Transverse colon (tissue), 4 donors: ENCODE data around the gene STK39. TPM values are rescaled to one million over a fixed set of nuclear protein-coding genes. Genes with fewer than 3 reads are reported as not detected.

Experiments used
- DNase-seq: peaks from one replicate; pipeline ENCODE4 v3.0.0-alpha.2; 2019
- H3K27ac ChIP-seq, 4 donors: fragments of 200-600 bp; sonication (generic); 2 replicates each; pipeline ENCODE4 v1.5.1; 2016 to 2018; ENCODE audit warnings: inconsistent platforms in 4 of 4
- H3K27me3 ChIP-seq: fragments of 200-600 bp; sonication (generic); 2 replicates; pipeline ENCODE4 v1.5.1; 2017; ENCODE audit warnings: inconsistent platforms
- H3K36me3 ChIP-seq, 4 donors: fragments of 200-600 bp; sonication (generic); 2 replicates each; pipeline ENCODE4 v1.5.1; 2017 to 2019; ENCODE audit warnings: inconsistent platforms in 4 of 4
- H3K4me1 ChIP-seq, 4 donors: fragments of 200-600 bp; sonication (generic); 2 replicates each; pipeline ENCODE4 v1.5.1; 2017 to 2020; ENCODE audit warnings: inconsistent platforms in 4 of 4
- H3K4me3 ChIP-seq, 4 donors: fragments of 200-600 bp; sonication (generic); 1 replicate in 1 of 4; 2 replicates in 3 of 4; pipeline versions ENCODE4 v1.5.1 to v1.6.1; 2017 to 2019; ENCODE audit warnings: inconsistent platforms in 4 of 4
- H3K9me3 ChIP-seq, 2 donors: fragments of 200-600 bp; sonication (generic); 2 replicates each; pipeline ENCODE4 v1.5.1; 2017 to 2019; ENCODE audit warnings: inconsistent platforms in 2 of 2
- EP300 ChIP-seq: sonication (generic); formaldehyde crosslinking; IDR thresholded peaks from one replicate; pipeline ENCODE4 v1.6.1; 2017; ENCODE audit warnings: antibody characterized with exemption, low read depth
- POLR2A ChIP-seq: fragments of 450-650 bp; IDR thresholded peaks from one replicate; pipeline ENCODE4 v1.6.1; 2016; ENCODE audit warnings: antibody characterized with exemption, mild to moderate bottlenecking, moderate library complexity
- POLR2AphosphoS5 ChIP-seq, 3 donors: sonication (generic); formaldehyde crosslinking; IDR thresholded peaks; one replicate each; pipeline ENCODE4 v1.6.1; 2016; ENCODE audit warnings: antibody characterized with exemption in 3 of 3
- WGBS, 2 donors: methylation state at CpG; one replicate each; pipeline ENCODE4 v1.1.5; 2018; ENCODE audit warnings: low coverage in 1 of 2; 5-methylcytosine and 5-hydroxymethylcytosine counted together
- in situ Hi-C, 4 donors: fragments of 200-750 bp; cut with MboI; loops; one replicate each; pipeline versions ENCODE4 v1.15.0 to v1.15.1; 2017; ENCODE audit warnings: low sequenced_read_pairs in 3 of 4, low pct_ligation_motif_present in 1 of 4, low pct_unique_long_range_greater_than_20kb in 1 of 4
- intact Hi-C: fragments of 100-400 bp; cut with DNase I; formaldehyde crosslinking; loops from one replicate; pipeline ENCODE4 v1.15.1; 2023; ENCODE audit warnings: low total_unique reads
- total RNA-seq, 4 donors: library from RNA; depleted of rRNA; stranded (reverse); fragments of >200 nt; gene quantifications; one replicate each; pipeline ENCODE4 v1.1.0, GENCODE V29; 2016
- TF ChIP-seq, protein P1 (sequence below), 5 experiments: fragments of 200-600 bp in 3 of 5; fragments of 450-650 bp in 2 of 5; sonication (generic) in 3 of 5; IDR thresholded peaks; 1 replicate in 2 of 5; 2 replicates in 3 of 5; pipeline ENCODE4 v1.5.1; 2016 to 2017; ENCODE audit warnings: antibody characterized with exemption in 5 of 5, inconsistent platforms in 3 of 5, mild to moderate bottlenecking in 2 of 5, moderate library complexity in 1 of 5

STK39 gene
- total RNA-seq, 4 donors from 2014 or later, result 30.6 to 46.1 (median 36.7) TPM

DNA sequence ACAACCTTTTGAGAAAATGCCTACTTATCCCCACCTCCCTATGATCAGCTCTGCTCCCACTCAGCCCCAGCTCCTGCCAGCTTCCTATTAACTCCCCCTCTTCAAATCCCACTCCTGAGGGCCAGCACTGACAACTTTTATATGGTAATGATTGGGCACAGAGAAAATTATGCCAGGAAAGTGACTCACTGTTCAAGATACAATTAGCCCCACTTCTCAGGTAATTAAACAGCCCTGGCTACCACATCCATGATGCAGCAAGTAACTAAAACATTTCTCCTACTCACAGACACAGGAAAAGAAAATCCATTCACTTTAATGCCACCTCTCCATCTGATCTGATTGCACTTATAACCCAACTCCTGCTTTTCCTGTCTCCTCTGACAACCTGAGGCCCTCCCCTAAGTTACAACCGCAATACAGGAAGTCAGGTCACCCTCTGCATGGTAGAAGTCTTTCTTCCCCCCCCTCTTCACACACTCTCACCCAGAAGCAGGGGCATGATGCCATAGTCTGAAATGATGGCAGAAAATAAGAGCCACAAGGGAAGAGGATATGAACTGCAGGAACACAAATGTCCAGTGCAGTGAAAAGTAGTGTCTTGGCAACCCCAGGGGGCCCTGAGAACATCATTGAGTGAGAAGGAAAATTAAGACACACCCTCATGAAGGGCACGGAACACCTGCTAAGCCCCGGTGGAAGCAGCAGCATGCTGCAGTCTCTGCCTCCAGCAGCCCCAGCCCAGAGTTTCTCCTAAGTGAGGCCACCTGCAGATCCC is 54.4 kb downstream of the STK39 start:
- Histone ChIP-seq H3K36me3 (no peaks in the 10 kb centered on the region), H3K4me3 (no peak overlapping the region), H3K9me3 (no peaks in the 10 kb centered on the region), H3K4me1 (peaks cover 24 to 95% (median 44%) of the 10 kb centered on the region in 4 donors), H3K27ac (peak overlapping the region; percentile 68 to 81 (median 74)), H3K27me3 (no peaks in the 10 kb centered on the region)
- 18 to 20% methylated on average over 1 to 3 of the region's 3 CpGs for WGBS, 2 donors
- TF ChIP-seq, protein P1, sequence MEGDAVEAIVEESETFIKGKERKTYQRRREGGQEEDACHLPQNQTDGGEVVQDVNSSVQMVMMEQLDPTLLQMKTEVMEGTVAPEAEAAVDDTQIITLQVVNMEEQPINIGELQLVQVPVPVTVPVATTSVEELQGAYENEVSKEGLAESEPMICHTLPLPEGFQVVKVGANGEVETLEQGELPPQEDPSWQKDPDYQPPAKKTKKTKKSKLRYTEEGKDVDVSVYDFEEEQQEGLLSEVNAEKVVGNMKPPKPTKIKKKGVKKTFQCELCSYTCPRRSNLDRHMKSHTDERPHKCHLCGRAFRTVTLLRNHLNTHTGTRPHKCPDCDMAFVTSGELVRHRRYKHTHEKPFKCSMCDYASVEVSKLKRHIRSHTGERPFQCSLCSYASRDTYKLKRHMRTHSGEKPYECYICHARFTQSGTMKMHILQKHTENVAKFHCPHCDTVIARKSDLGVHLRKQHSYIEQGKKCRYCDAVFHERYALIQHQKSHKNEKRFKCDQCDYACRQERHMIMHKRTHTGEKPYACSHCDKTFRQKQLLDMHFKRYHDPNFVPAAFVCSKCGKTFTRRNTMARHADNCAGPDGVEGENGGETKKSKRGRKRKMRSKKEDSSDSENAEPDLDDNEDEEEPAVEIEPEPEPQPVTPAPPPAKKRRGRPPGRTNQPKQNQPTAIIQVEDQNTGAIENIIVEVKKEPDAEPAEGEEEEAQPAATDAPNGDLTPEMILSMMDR (IDR thresholded peaks at IDR 0.05), result no peak
- peak in 1 of 3 donors; percentile 15 for TF ChIP-seq POLR2AphosphoS5 (IDR thresholded peaks at IDR 0.05)
- TF ChIP-seq POLR2A, result peak; percentile 26
- no peak for TF ChIP-seq EP300
- intact Hi-C loops (no loop called here), in situ Hi-C loops (no loop called here)
- DNase-seq, result no peak

- no peak overlapping the region for H3K4me3 ChIP-seq
- DNase-seq, result no peak
- WGBS, 2 donors, result 73 to 84% methylated on average over 3 to 6 of the region's 6 CpGs
- peaks cover 20 to 95% (median 43%) of the 10 kb centered on the region in 4 donors for H3K4me1 ChIP-seq
- H3K36me3 ChIP-seq, result no peaks in the 10 kb centered on the region
- H3K27ac ChIP-seq, result peak overlapping the region; percentile 68 to 81 (median 78)
- intact Hi-C loops (no loop called here), in situ Hi-C loops (no loop called here)
- H3K9me3 ChIP-seq, result no peaks in the 10 kb centered on the region
- no peak for TF ChIP-seq EP300
- TF ChIP-seq, protein P1 (IDR thresholded peaks at IDR 0.05), result no peak
- no peak for TF ChIP-seq POLR2AphosphoS5 (IDR thresholded peaks at IDR 0.05)
- no peak for TF ChIP-seq POLR2A
- H3K27me3 ChIP-seq, result no peaks in the 10 kb centered on the region
Observed at GRCh38 chr2:168191955-168192785, 55.2 kb downstream of the STK39 start.

DNA sequence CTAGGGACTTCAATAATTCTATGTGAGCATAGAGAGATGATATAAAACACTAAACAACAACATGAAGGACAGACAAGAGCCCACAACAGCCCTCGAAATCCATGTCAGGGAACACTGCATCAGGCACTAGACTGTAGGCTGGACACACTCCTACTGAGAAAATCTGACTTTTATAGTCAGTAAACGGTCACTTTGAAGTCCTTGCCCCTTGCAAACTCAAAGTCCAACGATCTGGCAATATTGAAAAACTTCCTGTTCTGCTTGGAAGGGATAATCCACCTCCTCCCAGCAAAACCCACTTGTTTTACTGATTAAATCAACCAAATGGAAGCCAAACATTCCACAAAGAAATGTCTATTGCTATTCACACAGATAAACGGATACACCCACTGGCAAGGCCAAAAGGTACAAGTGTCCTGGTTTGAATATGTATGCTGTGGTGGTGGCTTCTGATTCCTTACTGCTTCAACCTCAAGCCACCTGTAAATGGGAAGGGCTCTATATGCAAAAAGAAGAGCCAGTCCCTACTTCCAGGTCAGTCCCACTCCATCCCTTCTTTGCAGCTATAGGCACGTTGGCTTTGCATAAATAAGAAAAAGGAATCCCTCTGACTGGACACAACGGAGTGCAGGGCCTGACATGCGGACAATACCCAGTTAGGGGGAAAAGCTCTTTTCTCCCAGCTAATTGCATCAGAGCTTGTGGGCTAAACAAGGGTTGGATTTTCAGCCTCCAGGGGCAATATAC is 56.6 kb downstream of the STK39 start:
- peak overlapping the region; percentile 68 to 81 (median 78) for H3K27ac ChIP-seq
- H3K9me3 ChIP-seq, result no peaks in the 10 kb centered on the region
- intact Hi-C loops, result no loop called here
- no peaks in the 10 kb centered on the region for H3K27me3 ChIP-seq
- 41 to 51% methylated on average over 6 to 7 of the region's 7 CpGs for WGBS, 2 donors
- H3K4me3 ChIP-seq, result no peak overlapping the region
- in situ Hi-C loops, result no loop called here
- DNase-seq, result no peak
- TF ChIP-seq POLR2A (peak; percentile 46), EP300 (no peak), POLR2AphosphoS5 (IDR thresholded peaks at IDR 0.05) (peak in 2 of 3 donors; percentile 61 to 67)
- TF ChIP-seq, protein P1 (IDR thresholded peaks at IDR 0.05), result no peak
- peaks cover 20 to 96% (median 50%) of the 10 kb centered on the region in 4 donors for H3K4me1 ChIP-seq
- no peaks in the 10 kb centered on the region for H3K36me3 ChIP-seq
